ENCODE results near the gene ZNF827.

GRCh38 chr4:145845118-145845517, 93.5 kb downstream of the ZNF827 start:
- no peak for TF ChIP-seq CTCF (IDR thresholded peaks at IDR 0.05)
- TF ChIP-seq POLR2A (IDR thresholded peaks at IDR 0.05) = no peak

Data from lower leg skin (tissue), 3 donors.